HG03175 (cell line): ENCODE results near the gene CNGA2.
"Not testable (repeated sequence)": the region's sequence is repeated elsewhere in the genome, so short reads cannot be mapped to it uniquely, and the experiment has no call there.

ENCODE experiments used
- ATAC-seq: cut with Tn5 transposase; IDR thresholded peaks from one replicate; pipeline ENCODE4 v1.9.1; 2021; ENCODE audit warnings: mild to moderate bottlenecking, moderate library complexity; ENCODE audit not compliant: unreplicated experiment

CNGA2 gene

GRCh38 chrX:151734446-151734845, at the start of gene CNGA2:
Gene CNGA2 (plus strand): TSS chrX:151734746. CDS start chrX:151738484, 3,738 bp downstream.
- no peak for ATAC-seq

GRCh38 chrX:151687635-151688034, 46.9 kb upstream of the CNGA2 start:
- ATAC-seq: no peak

GRCh38 chrX:151688695-151689094, 45.9 kb upstream of the CNGA2 start:
- no peak for ATAC-seq

- ATAC-seq: no peak
Observed at GRCh38 chrX:151692825-151693224, 41.7 kb upstream of the CNGA2 start.

DNA sequence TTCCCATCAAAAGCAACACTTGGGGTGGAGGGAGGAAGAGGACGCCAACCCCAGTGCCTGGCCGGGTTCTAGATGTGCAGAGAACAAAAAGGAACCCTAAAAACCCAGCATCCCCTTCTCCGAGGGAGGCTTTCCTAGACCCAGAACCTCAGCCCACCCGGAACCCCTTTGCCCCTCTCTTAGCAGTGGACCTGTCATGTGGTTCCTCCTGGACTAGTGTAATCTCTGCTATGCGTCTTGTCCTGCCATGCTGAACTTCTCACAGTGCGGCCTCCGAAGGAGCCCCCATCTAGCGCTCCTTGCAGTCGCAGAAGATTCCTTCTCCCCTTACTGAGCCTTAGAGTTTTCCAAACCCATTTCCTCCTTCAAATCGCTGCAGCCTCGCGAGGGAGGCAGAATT, 40.4 kb upstream of the CNGA2 start:
- ATAC-seq: no peak

DNA sequence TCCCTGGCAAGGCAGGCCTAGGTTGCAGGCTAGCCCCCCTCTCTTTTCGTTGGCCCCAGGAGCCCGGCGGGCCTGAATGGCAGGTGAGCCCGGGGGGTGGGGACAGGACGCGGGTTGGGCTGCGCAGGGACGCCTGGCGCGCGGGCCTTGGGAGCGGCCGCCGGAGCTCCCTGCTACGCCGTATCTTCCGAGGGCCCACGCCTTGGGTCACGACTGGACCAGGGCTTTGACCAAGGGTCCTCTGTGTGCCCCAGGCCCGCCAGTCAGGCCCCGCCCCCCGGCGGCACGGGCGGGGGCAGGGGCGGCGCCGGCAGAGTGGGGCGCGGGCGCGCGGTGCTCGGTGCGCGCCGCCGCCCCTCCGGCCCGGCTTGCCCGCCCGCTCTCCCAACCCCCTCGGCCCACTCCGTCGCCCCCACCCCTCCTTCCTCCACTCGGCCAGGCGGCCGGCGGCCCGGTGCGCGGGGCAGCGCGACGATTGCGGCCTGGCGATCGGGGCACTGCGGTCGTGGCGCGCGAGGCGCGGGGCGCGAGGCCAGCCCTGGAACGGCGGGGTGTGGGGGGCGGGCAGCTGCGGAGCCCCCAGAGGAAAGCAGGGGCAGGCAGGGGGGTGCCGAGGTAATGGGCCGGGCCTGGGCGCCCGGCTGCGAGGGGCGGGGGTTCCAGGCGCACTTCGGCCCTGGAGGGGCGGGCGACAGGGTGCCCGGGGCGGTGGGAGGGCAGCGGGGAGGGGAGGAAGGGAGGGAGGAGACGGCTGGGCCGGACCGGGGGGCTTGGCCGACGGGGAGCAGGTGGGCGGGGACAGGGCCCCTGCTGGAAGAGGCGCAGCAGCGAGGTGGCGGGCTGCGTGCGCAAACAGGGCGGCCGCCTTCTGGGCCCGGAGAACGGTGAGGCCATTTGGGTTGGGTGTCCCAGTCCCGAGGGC, 39.6 kb upstream of the CNGA2 start, which contains the start of gene PRRG3:
PRRG3 (plus strand) TSS at position 798 of the 922 bp plus-strand sequence. CDS start 3,357 bp downstream, outside the sequence.
- no peak for ATAC-seq

GRCh38 chrX:151695583-151696340, 38.8 kb upstream of the CNGA2 start:
- no peak for ATAC-seq

GRCh38 chrX:151697082-151697481, 37.5 kb upstream of the CNGA2 start:
- not testable (repeated sequence) for ATAC-seq

GRCh38 chrX:151697522-151697921, 37.0 kb upstream of the CNGA2 start:
- ATAC-seq: no peak

DNA sequence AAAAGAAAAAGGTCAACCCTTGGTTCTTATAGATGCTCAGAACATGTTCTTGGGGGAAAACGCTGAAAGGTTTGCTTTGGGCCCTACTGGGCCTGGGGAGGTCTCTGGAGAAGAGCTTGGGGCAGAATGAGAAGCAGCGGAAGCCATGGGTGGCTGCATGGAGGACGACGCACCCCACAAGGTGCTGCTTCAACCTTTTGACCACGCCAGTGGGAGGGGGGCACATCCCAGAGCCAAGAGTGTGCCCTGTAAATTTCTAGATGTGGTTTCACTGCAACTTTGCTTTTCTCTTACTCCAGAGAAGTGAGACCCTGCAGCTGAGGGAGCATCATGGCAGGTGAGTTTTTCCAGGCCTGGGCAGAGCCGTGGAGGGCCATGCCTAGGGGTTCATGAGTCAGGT, 36.1 kb upstream of the CNGA2 start:
- no peak for ATAC-seq

GRCh38 chrX:151699746-151700145, 34.8 kb upstream of the CNGA2 start:
- ATAC-seq: no peak

- ATAC-seq: no peak
Observed at GRCh38 chrX:151700581-151700980, 34.0 kb upstream of the CNGA2 start.

GRCh38 chrX:151701071-151701470, 33.5 kb upstream of the CNGA2 start:
- no peak for ATAC-seq

GRCh38 chrX:151701531-151701930, 33.0 kb upstream of the CNGA2 start:
- ATAC-seq: no peak

DNA sequence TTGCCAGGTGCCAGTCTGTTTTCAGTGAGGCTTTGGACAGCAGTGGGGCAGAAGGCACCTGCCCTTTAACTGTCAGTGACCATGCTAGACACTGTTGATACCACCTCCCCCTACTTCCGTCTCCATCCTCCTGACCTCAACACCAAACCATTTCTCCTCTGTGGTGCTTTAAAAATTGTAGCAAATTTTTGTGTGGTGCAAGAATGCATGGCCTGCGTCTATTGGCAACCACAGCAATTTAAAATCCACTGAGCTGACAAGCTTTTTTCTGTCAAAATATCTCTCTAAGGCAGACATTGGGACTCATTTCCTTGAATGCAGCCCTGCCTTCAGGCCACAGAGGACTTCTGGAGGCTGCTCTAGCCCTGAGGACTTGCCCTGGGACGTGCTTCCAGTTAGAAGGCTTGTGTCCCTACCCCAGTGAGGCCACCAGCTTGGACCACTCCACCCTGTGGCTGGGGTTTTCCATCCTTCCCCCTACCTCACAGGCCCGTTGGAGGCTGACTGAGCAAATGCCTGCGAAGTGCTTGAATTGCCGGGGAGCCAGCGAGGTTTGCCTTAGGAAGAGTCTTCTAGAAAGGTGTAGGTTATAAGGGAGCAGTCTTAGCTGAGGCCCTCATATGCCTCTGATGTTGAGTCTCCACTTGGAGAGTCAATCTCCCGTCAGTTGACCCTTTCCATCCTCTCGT, 32.4 kb upstream of the CNGA2 start:
- no peak for ATAC-seq

DNA sequence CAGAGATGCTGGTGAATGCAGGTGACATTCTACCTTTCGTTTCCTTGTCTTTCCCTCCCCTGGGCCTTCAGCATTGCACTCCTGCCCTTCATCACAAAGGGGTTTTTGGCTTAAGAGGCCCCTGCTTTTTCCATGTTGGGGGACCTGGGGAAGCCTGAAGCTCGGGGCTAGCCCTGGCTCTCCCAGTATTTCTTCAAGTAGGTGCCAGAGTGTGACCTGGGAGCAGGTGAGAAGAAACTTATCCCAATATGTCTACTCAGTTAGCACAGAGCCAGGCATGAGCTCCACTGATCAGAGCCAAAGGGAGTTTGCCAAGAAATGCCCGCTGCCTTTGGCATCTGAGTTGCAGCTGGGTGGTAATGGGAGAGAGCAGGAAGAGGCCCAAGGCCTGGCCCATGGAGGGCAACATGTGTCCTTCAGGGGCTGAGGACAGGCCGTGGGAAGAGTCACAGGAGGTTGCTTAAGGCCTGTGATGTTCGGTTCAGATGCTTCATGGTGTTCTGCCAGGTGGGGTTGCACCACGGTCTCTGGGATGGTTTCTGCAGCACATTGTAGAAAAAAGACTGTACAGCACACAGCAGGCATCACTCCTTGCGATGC, 31.7 kb upstream of the CNGA2 start:
- no peak for ATAC-seq

- ATAC-seq: no peak
Observed at GRCh38 chrX:151703487-151703886, 31.1 kb upstream of the CNGA2 start.

DNA sequence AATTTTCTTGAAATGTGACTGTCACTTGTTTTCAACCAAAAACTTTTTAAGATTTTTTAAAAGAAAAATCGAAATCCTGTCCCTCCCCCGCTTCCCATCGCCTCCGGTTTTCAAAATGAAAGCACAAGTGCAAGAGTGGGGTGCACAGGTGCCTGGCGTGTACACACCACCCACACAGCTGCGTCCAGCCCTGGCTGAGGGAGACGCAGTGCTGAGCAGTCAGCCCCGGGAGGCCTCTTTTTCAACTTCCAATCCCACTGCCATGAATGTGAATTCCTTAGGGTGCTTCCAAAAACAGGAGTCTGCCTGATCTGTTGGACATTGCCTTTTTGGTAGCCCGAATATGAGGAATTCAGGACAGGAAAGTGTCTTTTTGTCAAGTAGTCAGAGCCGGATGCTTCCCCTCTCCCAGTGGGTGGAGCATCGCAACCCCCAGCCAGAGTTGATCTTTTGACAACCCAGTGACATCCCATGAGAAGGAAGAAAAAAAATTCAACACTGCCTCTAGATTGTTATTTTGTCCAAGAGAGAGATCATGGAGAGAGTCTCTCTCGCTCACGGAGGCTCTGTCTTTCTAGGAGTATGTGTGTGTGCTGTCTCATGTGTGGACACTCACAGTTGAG, 30.4 kb upstream of the CNGA2 start:
- no peak for ATAC-seq

GRCh38 chrX:151708821-151709220, 25.7 kb upstream of the CNGA2 start:
- ATAC-seq: no peak

DNA sequence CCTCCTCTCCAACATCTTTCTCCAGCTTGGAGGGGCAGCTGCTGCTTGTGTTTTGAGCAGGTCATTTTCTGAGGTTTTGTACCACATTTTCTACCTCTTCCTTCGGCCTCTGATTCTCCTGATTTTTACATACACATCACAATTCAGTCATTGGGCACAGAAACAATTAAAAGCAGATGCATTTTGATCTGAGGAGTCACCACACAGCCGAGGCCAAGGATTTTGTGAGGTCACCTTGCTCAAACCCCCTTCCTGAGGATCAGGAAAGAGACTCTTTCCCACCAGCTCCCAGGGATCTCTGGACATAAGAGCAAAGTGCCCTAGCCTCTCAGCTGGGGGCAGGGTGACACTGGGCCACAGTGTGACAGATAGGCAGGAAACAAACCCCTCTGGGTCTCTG, 24.1 kb upstream of the CNGA2 start:
- no peak for ATAC-seq
